22Rv1 (cell line): ENCODE data around the gene SRA1.

Source experiments
- ZFX ChIP-seq: fragments of 450-650 bp; IDR thresholded peaks from 2 replicates; pipeline ENCODE4 v1.6.1; 2017; ENCODE audit warnings: antibody characterized with exemption, borderline replicate concordance
- TF ChIP-seq, protein P1 (sequence below): fragments of 450-650 bp; IDR thresholded peaks from 2 replicates; pipeline ENCODE4 v1.5.1; 2017; ENCODE audit warnings: mild to moderate bottlenecking

DNA sequence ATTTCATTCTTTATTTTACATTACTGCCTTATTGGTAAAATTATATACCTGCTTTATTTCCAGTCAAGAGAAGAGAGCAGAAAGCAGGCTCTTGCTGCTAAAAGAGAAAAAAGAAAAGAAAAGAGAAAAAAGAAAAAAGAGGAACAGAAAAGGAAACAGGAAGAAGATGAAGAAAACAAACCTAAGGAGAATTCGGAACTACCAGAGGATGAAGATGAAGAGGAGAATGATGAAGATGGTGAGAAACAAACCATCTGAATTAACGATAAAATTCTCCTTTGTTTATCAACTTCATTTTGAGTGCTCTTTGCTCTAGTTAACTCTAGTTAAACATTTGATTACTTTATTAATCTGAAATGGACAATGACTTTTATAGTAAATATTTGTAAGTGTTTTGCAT, 33.3 kb downstream of the SRA1 start:
- TF ChIP-seq, protein P1, sequence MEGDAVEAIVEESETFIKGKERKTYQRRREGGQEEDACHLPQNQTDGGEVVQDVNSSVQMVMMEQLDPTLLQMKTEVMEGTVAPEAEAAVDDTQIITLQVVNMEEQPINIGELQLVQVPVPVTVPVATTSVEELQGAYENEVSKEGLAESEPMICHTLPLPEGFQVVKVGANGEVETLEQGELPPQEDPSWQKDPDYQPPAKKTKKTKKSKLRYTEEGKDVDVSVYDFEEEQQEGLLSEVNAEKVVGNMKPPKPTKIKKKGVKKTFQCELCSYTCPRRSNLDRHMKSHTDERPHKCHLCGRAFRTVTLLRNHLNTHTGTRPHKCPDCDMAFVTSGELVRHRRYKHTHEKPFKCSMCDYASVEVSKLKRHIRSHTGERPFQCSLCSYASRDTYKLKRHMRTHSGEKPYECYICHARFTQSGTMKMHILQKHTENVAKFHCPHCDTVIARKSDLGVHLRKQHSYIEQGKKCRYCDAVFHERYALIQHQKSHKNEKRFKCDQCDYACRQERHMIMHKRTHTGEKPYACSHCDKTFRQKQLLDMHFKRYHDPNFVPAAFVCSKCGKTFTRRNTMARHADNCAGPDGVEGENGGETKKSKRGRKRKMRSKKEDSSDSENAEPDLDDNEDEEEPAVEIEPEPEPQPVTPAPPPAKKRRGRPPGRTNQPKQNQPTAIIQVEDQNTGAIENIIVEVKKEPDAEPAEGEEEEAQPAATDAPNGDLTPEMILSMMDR: no peak
- TF ChIP-seq ZFX: no peak
